ENCODE results near the gene ZNF548. TPM values are rescaled to one million over a fixed set of nuclear protein-coding genes. Genes with fewer than 3 reads are reported as not detected.

The ZNF548 gene
- total RNA-seq, 1 experiment from 2014 or later: 16.9 TPM

DNA sequence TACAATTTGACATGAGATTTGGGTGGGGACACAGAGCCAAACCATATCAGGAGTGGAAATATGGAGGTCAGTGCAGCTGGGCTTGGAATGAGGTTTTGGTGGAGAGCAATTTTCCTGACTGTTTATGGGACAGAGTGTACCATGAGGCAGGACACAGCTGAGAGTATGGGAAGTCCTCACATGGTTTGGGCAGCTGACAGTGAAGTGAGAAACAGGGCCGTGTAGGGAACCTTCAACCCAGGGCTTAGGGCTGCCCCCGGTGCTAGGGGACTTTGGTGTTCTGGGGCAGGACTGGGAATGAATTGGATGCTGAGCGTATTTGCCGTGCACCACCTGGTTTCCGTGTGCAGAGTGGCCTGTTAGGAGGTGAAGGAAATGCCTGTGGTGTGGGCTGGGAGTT, 6.1 kb downstream of the ZNF548 start:
- Histone ChIP-seq H3K27ac (ENCODE audit: low read depth, low read length, poor library complexity, severe bottlenecking) (no peak overlapping the region), H3K9me3 (ENCODE audit: low read depth, low read length, poor library complexity, severe bottlenecking) (peaks cover 19% of the 10 kb centered on the region), H3K27me3 (replicated peaks; ENCODE audit: insufficient read depth, low read depth, low read length, poor library complexity) (no peaks in the 10 kb centered on the region), H3K36me3 (ENCODE audit: insufficient read depth, low read length, poor library complexity, severe bottlenecking) (peaks cover 43% of the 10 kb centered on the region), H3K4me3 (ENCODE audit: low read depth, low read length, poor library complexity, severe bottlenecking) (no peak overlapping the region), H3K4me1 (ENCODE audit: insufficient read depth, low read length, poor library complexity, severe bottlenecking) (no peaks in the 10 kb centered on the region)
- no peak for DNase-seq (ENCODE audit: low spot score)
- CTCF ChIA-PET: no interaction called here
- TF ChIP-seq, protein P1, sequence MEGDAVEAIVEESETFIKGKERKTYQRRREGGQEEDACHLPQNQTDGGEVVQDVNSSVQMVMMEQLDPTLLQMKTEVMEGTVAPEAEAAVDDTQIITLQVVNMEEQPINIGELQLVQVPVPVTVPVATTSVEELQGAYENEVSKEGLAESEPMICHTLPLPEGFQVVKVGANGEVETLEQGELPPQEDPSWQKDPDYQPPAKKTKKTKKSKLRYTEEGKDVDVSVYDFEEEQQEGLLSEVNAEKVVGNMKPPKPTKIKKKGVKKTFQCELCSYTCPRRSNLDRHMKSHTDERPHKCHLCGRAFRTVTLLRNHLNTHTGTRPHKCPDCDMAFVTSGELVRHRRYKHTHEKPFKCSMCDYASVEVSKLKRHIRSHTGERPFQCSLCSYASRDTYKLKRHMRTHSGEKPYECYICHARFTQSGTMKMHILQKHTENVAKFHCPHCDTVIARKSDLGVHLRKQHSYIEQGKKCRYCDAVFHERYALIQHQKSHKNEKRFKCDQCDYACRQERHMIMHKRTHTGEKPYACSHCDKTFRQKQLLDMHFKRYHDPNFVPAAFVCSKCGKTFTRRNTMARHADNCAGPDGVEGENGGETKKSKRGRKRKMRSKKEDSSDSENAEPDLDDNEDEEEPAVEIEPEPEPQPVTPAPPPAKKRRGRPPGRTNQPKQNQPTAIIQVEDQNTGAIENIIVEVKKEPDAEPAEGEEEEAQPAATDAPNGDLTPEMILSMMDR (conservative IDR thresholded peaks at IDR 0.05; ENCODE audit: low read depth, low read length): no peak
- TF ChIP-seq EZH2 (IDR thresholded peaks at IDR 0.05; ENCODE audit: borderline replicate concordance, low read depth, low read length, poor library complexity, severe bottlenecking): no peak
- POLR2A ChIA-PET (ENCODE audit: low non-redundant PET): no interaction called here
- no TSS peak for BruUV-seq (replicated peaks)
- intact Hi-C loops (cut with micrococcal nuclease; ENCODE audit: unreplicated experiment): no loop called here

DNA sequence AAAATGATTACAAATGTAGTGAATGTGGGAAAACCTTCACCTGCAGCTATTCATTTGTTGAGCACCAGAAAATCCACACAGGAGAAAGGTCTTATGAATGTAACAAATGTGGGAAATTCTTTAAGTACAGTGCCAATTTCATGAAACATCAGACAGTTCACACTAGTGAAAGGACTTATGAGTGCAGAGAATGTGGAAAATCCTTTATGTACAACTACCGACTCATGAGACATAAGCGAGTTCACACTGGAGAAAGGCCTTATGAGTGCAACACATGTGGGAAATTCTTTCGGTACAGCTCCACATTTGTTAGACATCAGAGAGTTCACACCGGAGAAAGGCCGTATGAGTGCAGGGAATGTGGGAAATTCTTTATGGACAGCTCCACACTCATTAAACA, 9.2 kb downstream of the ZNF548 start:
- H3K4me3 ChIP-seq (ENCODE audit: low read depth, low read length, poor library complexity, severe bottlenecking): no peak overlapping the region
- no peak overlapping the region for H3K27ac ChIP-seq (ENCODE audit: low read depth, low read length, poor library complexity, severe bottlenecking)
- BruUV-seq (replicated peaks): no TSS peak
- POLR2A ChIA-PET (ENCODE audit: low non-redundant PET): no interaction called here
- H3K9me3 ChIP-seq (ENCODE audit: low read depth, low read length, poor library complexity, severe bottlenecking): peaks cover 19% of the 10 kb centered on the region
- H3K4me1 ChIP-seq (ENCODE audit: insufficient read depth, low read length, poor library complexity, severe bottlenecking): no peaks in the 10 kb centered on the region
- TF ChIP-seq EZH2 (IDR thresholded peaks at IDR 0.05; ENCODE audit: borderline replicate concordance, low read depth, low read length, poor library complexity, severe bottlenecking): no peak
- TF ChIP-seq, protein P1 (conservative IDR thresholded peaks at IDR 0.05; ENCODE audit: low read depth, low read length): no peak
- intact Hi-C loops (cut with micrococcal nuclease; ENCODE audit: unreplicated experiment): no loop called here
- no peak for DNase-seq (ENCODE audit: low spot score)
- CTCF ChIA-PET: no interaction called here
- peaks cover 40% of the 10 kb centered on the region for H3K36me3 ChIP-seq (ENCODE audit: insufficient read depth, low read length, poor library complexity, severe bottlenecking)
- H3K27me3 ChIP-seq (replicated peaks; ENCODE audit: insufficient read depth, low read depth, low read length, poor library complexity): no peaks in the 10 kb centered on the region

DNA sequence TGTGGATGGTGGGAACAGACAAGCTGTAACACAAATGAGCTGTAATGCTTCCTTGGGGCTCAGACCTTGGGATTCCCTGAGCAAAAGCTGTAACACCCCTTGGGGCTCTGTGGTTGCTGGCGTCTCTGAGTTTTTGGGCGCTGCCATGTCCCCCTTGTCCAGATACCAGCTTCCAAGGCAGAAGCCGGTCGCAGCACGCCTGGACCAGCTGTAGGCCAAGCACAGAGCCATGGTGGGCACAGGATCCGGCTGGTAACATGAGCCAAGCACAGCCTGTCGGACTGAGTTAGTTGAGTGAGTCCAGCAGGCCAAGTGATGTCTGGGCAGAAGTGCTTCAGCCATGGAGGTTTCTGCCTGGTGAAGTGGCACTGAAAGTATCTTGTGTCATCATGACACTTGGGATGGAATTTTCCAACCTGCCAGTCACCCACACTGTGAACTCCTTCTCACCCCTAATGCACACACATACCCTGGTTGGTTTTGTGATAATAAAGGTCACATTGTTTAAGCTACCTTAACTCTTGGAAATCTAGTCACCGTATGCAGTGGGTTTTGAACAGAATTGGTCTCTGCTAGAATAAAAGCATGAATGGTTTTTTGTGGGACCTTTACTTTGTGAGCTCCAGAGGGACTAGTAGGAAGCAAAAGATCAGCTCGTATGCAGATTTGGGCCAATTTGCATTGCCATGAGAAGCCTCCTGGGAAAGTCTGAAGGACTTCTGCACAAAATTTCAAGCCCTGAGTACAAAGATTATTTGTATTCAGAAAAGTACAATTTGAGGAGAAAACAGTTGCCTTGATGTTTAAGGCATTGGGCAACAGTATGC, 14.3 kb downstream of the ZNF548 start:
- H3K9me3 ChIP-seq (ENCODE audit: low read depth, low read length, poor library complexity, severe bottlenecking): peaks cover 7% of the 10 kb centered on the region
- intact Hi-C loops (cut with micrococcal nuclease; ENCODE audit: unreplicated experiment): no loop called here
- CTCF ChIA-PET: no interaction called here
- POLR2A ChIA-PET (ENCODE audit: low non-redundant PET): no interaction called here
- H3K4me1 ChIP-seq (ENCODE audit: insufficient read depth, low read length, poor library complexity, severe bottlenecking): no peaks in the 10 kb centered on the region
- H3K27me3 ChIP-seq (replicated peaks; ENCODE audit: insufficient read depth, low read depth, low read length, poor library complexity): no peaks in the 10 kb centered on the region
- H3K36me3 ChIP-seq (ENCODE audit: insufficient read depth, low read length, poor library complexity, severe bottlenecking): peaks cover 13% of the 10 kb centered on the region
- TF ChIP-seq EZH2 (IDR thresholded peaks at IDR 0.05; ENCODE audit: borderline replicate concordance, low read depth, low read length, poor library complexity, severe bottlenecking): no peak
- TF ChIP-seq, protein P1 (conservative IDR thresholded peaks at IDR 0.05; ENCODE audit: low read depth, low read length): no peak
- H3K27ac ChIP-seq (ENCODE audit: low read depth, low read length, poor library complexity, severe bottlenecking): no peak overlapping the region
- no peak for DNase-seq (ENCODE audit: low spot score)
- H3K4me3 ChIP-seq (ENCODE audit: low read depth, low read length, poor library complexity, severe bottlenecking): no peak overlapping the region
- no TSS peak for BruUV-seq (replicated peaks)
